Measurements from ENCODE around the gene DGUOK.

- TF ChIP-seq CTCF (IDR thresholded peaks at IDR 0.05): no peak
- TF ChIP-seq POLR2A (IDR thresholded peaks at IDR 0.05): no peak
These were observed 50.8 kb downstream of the DGUOK start for GRCh38 chr2:73977466-73977865.
